ENCODE measurements around the gene ARHGAP22.

Gene ARHGAP22

GRCh38 chr10:48605786-48606529 is 1.1 kb upstream of the ARHGAP22 start:
- DNase-seq: no peak

- DNase-seq: no peak
Measured at GRCh38 chr10:48604039-48604990, 558 bp downstream of the ARHGAP22 start.

DNA sequence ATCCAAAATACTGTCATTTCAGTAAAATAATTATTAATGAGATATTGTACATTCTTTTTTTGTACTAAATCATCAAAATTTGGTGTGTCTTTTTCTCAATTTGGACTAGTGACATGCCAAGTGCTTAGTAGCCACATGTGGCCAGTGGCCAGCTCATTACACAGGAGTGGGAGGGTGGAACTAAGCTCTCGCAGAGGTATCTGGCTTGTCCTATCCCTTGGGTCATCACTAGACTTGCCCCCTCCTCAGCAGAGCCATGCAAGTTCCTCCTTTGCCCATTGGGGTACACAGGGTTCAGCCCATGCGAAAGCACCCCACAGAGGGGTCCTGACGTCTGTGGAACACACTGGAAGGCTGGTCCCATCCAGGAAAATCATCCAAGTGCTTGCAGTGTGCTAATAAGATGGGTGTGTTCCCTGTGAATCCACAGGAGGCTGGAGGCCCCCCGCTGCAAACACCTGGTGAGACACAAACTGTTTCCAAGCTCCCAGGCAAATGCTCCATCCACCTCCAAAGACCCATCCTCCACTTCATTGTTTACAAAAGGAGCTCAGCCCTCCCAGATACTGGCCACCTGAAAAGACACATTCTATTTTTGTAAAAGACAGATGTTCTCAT is 1.3 kb downstream of the ARHGAP22 start:
- DNase-seq: no peak

- DNase-seq: no peak
Measured at GRCh38 chr10:48602401-48603135, 2.3 kb downstream of the ARHGAP22 start.

DNA sequence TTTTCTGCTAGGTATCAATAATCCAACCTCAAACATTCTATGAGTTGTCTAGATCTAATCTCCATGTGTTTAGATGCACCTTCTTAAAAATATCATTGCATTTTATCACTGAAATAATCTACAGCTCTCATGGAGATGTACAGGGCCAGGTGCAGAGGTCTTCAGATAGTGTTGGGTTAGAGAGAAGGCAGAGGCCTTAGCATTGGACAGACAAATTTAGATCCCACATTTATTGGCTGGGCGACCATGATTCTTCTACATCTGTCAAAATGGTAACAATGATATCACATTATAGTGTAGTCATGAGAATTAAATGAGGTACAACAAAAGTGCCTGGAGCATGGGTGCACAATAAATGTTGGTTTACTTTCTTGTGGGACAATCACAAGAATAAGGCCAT is 3.1 kb downstream of the ARHGAP22 start:
- DNase-seq: no peak

GRCh38 chr10:48600645-48601505 is 4.0 kb downstream of the ARHGAP22 start:
- DNase-seq: no peak

DNA sequence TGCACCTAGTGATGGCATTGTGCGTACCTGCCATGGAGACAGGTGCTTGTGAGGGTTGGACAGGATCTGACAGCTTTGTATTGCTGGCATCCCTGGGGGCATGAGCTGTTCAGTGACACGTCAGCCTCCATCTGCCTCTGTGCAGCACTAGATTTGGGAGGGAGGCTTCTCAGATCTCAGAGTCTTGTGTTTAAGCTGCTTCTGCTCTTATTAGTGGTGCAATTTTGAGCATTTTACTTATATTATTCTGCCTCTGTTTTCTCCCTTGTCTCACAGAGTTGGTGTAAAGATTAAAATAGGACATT is 5.1 kb downstream of the ARHGAP22 start:
- no peak for DNase-seq

DNA sequence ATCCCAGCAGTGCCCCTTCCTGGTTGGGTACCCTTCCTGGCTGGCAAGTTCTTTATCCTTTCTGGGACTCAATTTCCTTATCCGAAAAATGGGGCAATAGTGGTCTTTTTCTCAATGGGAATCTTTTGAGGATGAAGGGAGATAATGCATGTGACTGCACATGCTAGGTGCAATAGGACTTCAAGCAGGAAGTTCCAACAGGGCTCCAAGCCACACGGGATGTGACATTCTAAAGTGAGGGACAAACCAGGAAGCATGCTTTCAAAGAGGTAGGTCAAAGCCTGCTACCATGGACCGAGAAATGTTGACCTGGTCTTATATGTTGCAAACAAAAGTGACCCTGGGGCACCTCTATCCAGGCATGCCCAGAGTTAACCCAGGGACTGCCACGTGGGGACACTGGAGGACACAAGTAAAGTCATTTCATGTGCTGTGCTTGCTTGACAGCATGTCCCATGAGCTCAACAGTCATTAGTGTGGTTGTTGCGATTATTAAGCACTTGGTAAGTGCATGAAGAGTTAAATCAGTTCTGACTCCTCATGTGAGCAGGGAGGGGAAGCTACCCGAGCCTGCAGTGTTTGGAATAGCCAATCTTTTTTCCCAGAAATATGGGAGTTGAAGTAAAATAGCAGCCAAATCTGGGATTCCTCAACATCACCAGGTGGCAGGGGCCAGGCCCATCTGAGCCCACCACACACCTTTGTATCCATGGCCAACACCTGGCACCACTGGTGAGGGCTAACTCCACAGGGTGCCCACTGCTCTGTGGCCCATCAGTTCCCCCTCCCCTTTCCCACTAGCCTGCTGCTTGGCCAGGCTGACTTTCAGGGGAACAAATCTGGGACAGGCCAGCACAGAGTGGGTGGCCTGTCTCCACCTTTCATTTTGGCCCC is 5.7 kb downstream of the ARHGAP22 start:
- no peak for DNase-seq

GRCh38 chr10:48598243-48598935 is 6.5 kb downstream of the ARHGAP22 start:
- no peak for DNase-seq

GRCh38 chr10:48595539-48595932 is 9.3 kb downstream of the ARHGAP22 start:
- no peak for DNase-seq

DNA sequence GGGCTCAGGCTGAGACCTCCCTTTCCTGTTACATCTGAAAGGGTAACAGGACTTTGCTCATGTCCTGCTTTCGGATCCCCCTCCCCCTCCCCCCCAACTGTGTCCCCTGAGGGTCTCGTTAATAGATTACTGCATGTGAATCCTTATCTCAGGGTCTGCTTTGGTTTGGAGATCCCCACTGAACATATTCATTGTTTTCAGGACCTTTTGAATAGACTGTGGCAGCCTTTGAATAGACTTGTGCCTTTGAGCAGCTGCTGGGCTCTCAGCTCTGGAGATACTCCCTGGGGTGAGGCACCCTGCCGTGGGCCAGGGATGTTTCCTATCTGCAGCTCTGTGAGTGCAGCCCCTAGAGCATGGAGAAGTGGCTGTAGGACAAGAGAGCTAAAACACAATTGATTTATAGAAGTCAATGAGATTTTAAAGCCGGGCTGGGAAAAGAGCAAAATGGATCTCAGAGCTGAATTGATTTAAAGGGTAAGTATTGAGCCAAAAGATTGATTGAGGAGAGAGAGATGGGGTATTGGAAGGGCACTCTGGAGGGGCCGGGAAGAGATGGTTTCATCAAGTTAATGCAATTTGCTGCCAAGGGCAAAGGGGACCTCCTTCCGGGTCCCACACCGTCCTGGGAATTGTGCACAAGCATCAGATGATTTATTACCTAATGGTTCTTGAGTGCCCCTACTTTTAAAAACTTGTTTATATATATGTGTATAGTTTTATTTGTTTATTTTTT is 9.9 kb downstream of the ARHGAP22 start:
- DNase-seq: no peak

DNA sequence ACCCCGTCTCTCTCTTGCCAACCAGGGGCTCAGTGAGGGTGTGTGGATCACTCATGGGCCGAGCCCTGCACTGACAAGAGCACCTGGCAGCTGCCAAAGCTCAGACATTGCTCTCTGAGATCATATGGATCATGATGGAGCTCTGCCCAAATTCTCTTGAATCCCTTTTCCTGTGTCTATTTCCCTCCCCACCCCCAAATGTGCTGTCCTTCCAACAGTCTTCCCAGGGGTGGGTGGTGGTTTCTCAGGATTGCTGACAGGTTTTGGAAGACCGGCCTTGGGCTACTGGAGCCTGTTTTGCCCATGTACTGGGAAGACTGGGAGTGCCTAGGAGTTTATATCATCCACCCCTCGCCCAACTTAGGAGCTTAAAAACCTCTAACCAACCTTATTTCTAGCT is 10.5 kb downstream of the ARHGAP22 start:
- no peak for DNase-seq

DNA sequence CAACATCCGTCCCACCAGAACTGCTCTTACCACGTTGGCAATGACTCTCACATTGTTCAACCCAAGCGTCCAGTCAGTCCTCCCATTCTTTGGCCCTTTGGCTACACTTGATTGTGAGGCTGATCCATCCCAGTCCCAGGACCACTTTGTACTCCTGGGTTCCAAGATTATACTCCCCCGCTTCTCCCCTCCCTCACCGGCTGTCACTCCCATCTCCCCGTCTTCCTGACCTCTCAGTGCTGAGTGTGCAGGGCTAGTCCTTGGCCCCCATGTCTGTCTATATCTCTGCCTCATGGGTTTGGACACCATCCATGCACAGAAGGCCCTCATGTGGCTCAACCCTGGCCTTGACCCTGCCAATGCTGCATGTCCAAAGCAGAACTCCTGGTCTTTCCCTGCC is 12.5 kb downstream of the ARHGAP22 start:
- DNase-seq: no peak

DNA sequence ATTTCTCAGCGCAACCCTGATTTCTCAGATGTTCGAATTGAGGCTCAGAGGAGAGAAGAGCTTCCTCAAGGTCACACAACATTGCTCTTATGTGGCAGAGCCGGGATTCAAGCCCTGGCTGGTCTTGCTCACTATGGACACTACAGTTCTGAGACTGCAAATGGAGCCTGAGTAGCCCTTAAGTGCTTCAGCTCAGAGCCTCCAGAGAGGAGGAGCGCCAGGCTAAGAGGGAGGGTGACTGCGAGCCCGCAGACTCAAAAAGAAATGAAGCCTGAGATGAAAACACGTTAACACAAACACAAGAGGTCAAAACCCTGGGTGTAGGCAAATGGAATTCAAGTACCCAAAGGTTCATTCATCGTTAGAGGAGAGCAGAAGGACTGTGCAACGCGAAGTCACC is 13.9 kb downstream of the ARHGAP22 start:
- no peak for DNase-seq

GRCh38 chr10:48589266-48589665 is 15.6 kb downstream of the ARHGAP22 start:
- no peak for DNase-seq

DNA sequence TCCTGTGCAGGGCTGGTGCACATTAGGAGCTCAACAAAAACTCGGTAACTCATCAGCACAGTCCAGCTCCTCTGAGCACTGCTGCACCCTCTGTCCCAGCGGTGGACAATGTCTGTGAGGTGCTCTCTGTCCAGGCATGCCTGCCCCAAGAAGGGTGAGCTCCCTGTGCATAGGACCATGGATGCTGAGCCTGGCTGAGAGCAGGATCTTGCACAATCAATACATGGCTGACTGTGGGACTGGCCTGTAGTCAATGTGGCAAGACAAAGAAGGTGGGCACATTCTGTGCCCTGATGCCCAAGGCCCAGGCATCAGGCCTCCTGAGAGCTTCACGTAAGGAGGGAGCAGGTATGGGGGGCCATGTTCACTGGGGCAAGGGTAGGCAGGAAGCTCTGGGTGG is 17.1 kb downstream of the ARHGAP22 start:
- DNase-seq: no peak

GRCh38 chr10:48587101-48587500 is 17.8 kb downstream of the ARHGAP22 start:
- DNase-seq: no peak

GRCh38 chr10:48582970-48583369 is 21.9 kb downstream of the ARHGAP22 start:
- no peak for DNase-seq

- DNase-seq: no peak
Measured at GRCh38 chr10:48580236-48580635, 24.6 kb downstream of the ARHGAP22 start.

All from AML-193 (cell line).